ENCODE data around the gene CTDSP2.

DNA sequence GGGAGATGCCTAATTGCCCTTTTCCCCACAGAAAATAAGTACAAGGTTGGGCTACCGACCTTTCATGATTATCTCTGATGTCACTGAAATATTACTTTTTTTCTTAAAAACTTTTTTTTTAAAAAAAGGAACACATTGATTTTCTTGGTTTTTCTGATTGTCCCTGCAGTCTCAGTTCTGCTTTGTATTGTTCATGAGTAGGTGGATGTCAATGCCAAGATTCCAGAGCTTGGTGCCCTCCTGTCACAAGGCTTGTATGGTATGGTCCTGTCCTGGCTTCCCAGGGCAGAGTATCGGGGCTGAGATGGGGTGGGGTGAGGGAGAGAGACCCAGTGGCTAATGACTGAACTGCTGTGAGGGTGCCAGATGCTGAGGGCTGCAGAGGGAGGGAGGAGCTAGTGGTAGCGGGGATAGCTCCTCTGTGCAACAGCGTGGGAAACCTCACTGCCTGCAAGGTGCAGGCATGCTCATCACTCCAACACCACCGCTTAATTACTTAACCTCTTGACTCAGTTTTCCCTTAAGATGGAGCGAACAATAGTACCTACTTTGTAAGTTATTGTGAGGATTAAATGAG, 4.4 kb upstream of the CTDSP2 start:
- TF ChIP-seq TAF1 (IDR thresholded peaks at IDR 0.05; ENCODE audit: borderline replicate concordance, low read depth, low read length): no peak
- no peak for TF ChIP-seq POLR2A (IDR thresholded peaks at IDR 0.05; ENCODE audit: low read depth, low read length)
